GM19193 (cell line): Measurements from ENCODE around the gene CHRNG.

Experiments
- POLR2A ChIP-seq: IDR thresholded peaks from 4 replicates; pipeline ENCODE4 v1.6.1; 2011; ENCODE audit not compliant: insufficient read depth, insufficient read length; ENCODE audit errors: extremely low read depth

Gene CHRNG

GRCh38 chr2:232520489-232520888 lies 19.0 kb upstream of the CHRNG start:
- no peak for TF ChIP-seq POLR2A

GRCh38 chr2:232521098-232521497 lies 18.4 kb upstream of the CHRNG start:
- no peak for TF ChIP-seq POLR2A

GRCh38 chr2:232521959-232522622 lies 17.4 kb upstream of the CHRNG start:
- no peak for TF ChIP-seq POLR2A

GRCh38 chr2:232522623-232523401 lies 16.7 kb upstream of the CHRNG start:
- no peak for TF ChIP-seq POLR2A

GRCh38 chr2:232523402-232523681 lies 16.1 kb upstream of the CHRNG start:
- TF ChIP-seq POLR2A = no peak

- TF ChIP-seq POLR2A = no peak
Observed at GRCh38 chr2:232523682-232524597, 15.6 kb upstream of the CHRNG start.

GRCh38 chr2:232524771-232525170 lies 14.7 kb upstream of the CHRNG start:
- TF ChIP-seq POLR2A = no peak

- no peak for TF ChIP-seq POLR2A
Observed at GRCh38 chr2:232525199-232525598, 14.3 kb upstream of the CHRNG start.

GRCh38 chr2:232525791-232526371 lies 13.6 kb upstream of the CHRNG start, which contains the start of gene CHRND:
Gene CHRND, plus strand, starts transcription at chr2:232526160. Its CDS starts 56 bp downstream, at chr2:232526216.
- no peak for TF ChIP-seq POLR2A

- no peak for TF ChIP-seq POLR2A
Observed at GRCh38 chr2:232526372-232526941, 13.0 kb upstream of the CHRNG start.

- TF ChIP-seq POLR2A = no peak
Observed at GRCh38 chr2:232527905-232528470, 11.5 kb upstream of the CHRNG start.

GRCh38 chr2:232528746-232529460 lies 10.6 kb upstream of the CHRNG start:
- no peak for TF ChIP-seq POLR2A

- no peak for TF ChIP-seq POLR2A
Observed at GRCh38 chr2:232529806-232530547, 9.5 kb upstream of the CHRNG start.

GRCh38 chr2:232530626-232531260 lies 8.7 kb upstream of the CHRNG start:
- TF ChIP-seq POLR2A = no peak
